DMS 273 treated with DMSO at 0.1 percent for 48 hours (cell line): ENCODE results near the gene MIOX.
"Not testable (repeated sequence)": the region's sequence is repeated elsewhere in the genome, so short reads cannot be mapped to it uniquely, and the experiment has no call there.

Experiments
- DNase-seq: peaks from one replicate; lab custom pipeline; 2025; lab: John Stamatoyannopoulos, UW

Gene MIOX

DNA sequence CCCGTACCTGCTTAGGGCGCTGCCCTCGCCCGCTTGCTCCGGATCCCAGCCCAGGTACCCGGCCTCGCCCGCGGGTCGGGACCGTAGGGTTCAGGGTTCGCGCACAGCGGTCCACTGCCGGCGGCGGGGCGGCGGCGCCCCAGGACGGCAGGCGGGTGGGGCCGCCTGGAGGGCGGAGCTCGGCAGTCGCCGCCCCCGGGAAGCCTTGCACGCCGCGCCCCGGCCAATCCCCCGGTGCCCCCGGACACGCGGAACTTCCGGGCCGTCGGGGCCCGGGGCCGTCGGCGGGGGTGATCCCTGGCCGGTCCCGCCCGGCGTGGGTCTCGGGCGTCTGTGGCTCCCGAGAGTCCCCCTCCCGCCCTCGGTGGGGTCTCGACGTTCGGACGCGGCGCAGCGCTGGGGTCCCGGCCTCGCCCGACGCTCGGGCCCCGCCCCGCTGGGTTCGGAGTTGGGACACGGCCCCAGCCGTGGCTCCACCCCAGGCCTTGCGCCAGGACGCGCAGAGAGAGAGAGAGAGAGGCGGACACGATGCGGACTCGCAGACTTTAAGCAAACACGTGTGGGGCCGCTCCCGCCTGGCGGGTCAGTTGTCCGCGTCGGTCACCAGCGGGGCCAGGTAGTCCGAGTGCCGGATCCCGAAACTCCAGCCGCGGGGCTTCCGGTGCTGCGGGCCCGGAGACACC lies 43.4 kb downstream of the MIOX start, which contains the start of gene TYMP:
TYMP (minus strand) TSS at position 116 of the 683 bp plus-strand sequence. CDS start 303 bp downstream, outside the sequence.
- DNase-seq, result no peak

DNA sequence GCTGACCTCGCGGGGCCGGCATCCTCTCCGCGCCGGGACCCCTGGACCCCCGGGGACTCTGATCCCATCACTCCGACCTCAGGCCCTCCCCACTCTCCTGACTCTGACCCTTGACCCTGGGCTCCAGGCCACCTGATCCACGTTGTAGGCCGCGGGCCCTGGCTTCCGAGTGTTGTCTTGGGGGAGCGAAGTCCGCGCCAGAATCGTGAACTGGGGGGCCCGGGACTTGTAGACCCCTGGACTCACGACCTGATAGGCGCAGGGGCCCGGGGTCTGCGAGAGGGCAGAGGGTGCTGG lies 43.9 kb downstream of the MIOX start:
- no peak for DNase-seq

DNA sequence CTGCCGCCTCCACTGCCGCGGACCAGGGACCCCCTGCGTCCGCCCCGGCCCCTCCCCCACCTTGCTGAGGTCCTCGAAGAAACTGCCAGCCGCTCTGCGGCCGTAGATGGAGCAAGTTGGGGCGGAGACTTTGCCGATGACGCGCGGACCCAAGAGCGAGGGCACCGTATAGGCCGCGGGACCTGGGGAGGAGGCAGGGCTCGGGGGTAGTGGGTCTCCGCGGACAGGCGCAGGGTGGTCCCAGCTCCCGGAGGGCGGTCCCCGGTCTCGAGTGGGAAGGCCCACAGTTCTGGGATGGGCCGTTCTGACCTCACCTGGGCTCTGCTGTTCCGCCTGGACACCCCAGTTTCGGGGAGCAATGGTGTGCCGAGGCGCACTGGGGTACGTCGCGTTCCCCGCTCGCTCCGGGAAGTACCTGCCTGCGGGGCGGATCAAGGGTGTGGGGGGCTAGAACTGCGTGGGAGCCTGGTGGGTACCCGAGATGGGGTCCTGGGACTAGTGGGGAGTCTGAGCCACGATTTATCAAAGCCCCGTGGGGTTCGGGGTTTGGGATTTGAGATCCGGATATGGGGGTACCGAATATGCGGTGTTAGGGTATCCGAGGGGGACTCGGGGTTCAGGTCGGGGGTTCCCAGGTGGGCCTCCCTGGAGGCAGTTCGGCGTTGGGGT lies 44.4 kb downstream of the MIOX start:
- DNase-seq, result no peak

DNA sequence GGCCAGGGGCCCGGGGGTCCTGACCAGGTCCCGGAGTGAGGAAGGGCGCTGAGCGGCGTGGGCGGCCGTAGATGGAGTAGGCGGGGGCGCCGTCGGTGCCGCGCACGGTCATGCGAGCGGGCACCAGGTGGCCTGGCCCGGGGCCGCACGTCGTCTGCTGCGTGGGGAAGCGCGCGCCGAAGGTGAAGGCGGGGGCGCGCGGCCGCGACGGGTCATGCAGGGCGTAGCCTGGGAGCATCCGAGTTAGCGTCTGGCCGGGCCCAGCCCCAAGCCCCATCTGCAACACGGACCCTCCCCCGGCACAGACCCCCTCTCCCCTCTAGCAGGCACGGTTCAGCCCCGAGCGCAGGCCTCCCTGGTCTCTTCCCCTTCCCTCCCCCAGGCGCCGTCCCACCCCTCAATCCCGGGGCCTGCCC lies 44.9 kb downstream of the MIOX start:
- no peak for DNase-seq

DNA sequence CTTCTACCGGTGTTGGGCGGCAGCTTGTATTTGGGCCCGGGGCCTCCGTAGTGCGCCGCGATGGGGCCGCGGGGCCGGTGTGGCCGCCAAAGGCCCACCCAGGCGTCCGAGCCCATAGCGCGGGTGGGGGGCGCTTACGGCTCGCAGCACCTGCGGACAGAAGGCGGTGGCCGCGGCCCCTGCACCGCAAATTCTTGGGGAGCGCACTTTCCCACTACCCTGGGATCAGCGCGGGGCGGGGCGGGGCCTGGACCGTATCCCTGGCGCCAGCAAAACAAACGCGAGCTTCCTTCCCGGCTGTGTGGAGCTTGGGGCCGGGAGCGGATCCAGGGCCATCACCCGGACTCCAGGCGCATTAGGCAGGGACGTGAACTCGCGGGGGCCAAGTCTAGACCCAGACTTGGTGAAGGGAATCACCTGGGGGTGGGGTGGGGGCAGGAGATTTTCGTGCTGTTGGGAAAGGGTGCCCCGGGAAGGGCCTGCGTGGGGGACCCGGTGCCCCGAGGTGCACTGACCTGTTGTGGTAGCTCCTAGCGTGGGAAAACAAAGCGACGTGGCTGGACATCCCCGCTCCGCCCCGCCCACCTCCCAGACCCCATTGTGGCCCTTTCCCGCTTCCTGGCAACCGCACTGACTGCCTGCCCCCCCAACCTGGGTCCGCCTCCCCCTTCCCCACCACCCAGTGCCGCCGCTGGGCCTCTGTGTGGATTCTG lies 45.5 kb downstream of the MIOX start:
- no peak for DNase-seq

DNA sequence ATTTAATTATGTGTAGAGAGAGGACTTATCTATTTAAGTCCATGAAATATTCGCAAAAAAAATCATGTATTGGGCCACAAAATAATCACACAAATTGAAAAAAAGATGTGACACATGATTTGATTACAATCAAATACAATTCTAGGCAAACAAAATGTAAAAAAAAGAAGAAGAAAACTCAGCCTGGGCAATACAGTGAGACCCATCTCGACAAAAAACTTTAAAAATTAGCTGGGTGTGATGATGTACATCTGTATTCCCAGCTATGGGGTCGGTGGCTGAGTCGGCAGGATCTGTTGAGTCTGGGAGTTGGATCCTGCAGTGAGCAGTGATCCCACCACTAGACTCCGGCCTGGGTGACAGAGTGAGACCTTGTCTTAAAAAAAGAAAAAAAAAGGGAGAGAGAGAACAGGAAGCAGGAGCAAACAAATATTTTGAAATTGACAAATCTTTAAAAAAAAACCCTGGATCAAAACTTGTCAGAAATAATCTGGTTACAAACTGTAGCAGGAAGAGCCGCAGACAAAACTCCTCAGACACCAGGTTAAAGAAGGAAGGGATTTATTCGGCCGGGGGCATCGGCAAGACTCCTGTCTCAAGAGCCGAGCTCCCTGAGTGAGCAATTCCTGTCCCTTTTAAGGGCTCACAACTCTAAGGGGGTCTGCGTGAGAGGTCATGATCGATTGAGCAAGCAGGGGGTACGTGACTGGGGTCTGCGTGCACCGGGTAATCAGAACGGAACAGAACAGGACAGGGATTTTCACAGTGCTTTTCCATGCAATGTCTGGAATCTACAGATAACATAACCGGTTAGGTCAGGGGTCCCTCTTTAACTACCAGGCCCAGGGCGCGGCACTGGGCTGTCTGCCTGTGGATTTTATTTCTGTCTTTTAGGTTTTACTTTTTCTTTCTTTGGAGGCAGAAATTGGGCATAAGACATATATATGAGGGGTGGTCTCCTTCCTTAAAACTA lies 46.5 kb downstream of the MIOX start:
- DNase-seq, result no peak

DNA sequence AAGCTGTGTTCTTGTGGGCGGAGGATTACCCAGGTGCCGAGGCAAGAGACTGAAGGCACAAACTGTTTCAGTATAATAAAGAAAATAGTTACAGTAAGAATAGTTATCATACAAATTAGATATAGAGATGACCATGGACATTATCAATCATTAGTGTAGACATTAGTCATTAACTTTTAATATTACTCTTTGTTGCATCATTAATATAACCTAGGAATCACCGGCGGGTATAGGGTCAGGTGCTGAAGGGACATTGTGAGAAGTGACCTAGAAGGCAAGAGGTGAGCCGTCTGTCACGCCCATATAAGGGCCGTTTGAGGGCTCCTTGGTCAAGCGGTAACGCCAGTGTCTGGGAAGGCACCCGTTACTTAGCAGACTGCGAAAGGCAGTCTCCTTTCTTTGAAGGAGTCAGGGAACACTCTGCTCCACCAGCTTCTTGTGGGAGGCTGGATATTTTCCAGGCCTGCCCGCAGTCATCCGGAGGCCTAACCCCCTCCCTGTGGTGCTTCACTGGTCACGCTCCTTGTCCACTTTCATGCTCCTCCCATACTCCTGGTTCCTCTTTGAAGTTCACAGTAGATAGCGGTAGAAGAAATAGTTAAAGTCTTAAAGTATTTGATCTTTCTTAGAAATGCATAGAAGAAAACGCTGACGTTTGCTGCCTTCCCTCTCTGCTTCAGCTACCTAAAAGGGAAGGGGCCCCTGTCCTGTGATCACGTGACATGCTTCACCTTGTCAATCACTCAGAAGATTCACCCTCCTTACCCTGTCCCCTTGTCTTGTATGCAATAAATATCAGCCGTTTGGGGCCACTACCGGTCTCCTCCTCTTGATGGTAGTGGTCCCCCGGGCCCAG lies 47.4 kb downstream of the MIOX start:
- not testable (repeated sequence) for DNase-seq

DNA sequence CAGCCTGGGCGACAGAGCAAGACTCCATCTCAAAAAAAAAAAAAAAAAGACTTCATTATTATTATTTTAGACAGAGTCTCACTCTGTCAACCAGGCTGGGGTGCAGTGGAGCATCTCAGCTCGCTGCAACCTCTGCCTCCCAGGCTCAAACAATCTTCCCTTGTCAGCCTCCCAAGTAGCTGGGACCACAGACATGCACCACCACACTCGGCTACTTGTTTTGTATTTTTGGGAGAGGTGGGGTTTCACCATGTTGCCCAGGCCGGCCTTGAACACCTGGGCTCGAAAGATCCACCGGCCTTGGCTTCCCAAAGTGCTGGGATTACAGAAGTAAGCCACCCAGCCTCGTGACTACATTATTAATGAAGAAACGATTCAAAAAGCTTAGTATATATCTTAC lies 48.5 kb downstream of the MIOX start:
- no peak for DNase-seq

DNA sequence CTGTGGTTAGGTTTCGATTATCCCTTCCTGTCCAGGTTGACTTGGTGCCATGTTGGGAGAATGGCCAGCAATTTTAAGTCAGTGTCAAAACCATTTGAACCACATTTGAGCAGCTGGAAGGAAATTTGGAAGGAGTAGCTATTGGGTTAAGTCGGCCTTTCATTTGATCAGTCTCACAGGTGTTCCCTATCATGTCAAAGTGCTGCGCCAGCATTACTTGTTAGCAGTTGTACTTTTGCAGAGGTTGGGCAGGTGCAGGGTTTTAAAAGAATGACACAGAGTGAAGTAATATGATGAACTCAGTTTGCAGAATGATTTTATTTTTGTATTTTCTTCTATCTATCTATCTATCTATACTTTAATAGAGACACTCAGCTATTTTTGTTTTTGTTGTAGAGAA lies 49.6 kb downstream of the MIOX start:
- no peak for DNase-seq

DNA sequence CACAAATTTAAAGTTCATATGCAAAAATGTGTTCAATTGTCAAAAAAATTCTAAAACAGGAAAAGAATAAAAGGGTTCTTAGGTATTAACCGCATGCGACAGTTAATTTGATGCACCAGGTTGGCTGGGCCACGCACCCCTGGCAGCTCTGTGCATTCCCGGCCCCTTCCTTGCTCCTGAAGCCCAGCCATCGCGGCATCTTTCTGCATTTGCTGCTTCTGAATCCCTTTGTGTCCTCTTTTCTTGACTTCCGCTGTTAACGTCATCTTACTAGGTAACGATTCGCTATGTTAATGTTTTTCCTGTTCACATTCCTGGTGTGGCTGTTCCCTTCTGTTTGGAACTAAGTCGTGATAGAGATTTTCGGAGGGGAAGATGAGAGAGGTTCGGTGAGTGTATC lies 51.1 kb downstream of the MIOX start:
- no peak for DNase-seq
